ENCODE data around the gene PI4KB.

Gene PI4KB

DNA sequence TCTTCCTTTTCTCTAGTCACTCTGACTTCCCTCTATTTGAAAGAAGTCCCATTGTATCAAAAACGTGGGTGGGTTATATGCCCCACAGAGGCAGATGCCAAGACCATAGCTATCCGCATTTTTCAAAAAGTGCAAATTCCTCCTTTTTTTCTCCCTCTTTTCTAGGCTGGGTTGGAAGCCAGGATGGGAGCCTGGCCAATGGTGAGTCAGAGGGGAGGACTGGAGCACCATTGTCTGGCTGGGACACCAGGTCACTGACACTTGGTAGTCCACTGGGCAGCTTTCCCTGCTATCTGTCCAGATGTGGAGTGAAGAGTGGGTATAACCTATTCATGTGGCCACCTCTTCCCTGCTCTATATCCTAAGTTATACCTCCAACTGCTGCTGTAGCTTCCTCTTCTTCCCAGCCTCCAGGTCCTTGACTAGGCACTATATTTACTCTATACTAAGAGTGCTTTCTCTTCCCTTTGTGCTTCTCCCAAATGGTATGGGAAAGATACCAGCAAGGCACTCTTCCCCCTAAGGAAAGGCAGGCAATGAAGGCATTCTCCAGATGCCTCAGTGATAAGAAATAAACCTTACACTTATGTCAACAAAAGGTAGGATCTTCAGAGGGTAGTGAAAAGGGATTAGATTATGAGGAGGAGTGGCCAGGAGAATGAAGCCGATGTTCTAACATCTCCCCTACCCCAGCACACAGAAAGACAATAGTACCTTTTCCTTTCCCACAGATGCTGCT is 12.9 kb downstream of the PI4KB start:
- TF ChIP-seq, protein P1, sequence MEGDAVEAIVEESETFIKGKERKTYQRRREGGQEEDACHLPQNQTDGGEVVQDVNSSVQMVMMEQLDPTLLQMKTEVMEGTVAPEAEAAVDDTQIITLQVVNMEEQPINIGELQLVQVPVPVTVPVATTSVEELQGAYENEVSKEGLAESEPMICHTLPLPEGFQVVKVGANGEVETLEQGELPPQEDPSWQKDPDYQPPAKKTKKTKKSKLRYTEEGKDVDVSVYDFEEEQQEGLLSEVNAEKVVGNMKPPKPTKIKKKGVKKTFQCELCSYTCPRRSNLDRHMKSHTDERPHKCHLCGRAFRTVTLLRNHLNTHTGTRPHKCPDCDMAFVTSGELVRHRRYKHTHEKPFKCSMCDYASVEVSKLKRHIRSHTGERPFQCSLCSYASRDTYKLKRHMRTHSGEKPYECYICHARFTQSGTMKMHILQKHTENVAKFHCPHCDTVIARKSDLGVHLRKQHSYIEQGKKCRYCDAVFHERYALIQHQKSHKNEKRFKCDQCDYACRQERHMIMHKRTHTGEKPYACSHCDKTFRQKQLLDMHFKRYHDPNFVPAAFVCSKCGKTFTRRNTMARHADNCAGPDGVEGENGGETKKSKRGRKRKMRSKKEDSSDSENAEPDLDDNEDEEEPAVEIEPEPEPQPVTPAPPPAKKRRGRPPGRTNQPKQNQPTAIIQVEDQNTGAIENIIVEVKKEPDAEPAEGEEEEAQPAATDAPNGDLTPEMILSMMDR (IDR thresholded peaks at IDR 0.05; ENCODE audit: low read depth, low read length), result no peak
- no peak overlapping the region for H3K4me3 ChIP-seq (ENCODE audit: low read depth, low read length)

DNA sequence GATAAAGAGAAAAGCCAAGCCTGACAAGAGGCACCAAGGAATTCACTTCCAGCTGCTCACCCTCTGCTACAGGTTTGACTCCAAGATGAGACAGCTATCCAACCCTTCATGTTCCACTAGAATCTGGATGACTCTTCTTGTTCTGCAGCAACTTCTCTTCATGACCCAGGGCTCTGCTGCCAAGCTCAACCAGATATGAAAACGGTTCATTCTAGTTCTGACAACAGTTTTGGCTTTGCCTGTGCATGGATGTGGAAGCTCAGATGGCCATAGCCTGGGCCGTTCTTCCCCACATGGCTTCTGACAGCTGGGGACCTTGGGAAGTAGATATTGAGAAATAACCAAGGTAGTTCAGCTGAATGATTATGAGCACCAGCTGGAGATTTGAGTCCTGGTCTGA is 13.7 kb downstream of the PI4KB start:
- TF ChIP-seq, protein P1 (IDR thresholded peaks at IDR 0.05; ENCODE audit: low read depth, low read length), result no peak
- H3K4me3 ChIP-seq (ENCODE audit: low read depth, low read length), result no peak overlapping the region

DNA sequence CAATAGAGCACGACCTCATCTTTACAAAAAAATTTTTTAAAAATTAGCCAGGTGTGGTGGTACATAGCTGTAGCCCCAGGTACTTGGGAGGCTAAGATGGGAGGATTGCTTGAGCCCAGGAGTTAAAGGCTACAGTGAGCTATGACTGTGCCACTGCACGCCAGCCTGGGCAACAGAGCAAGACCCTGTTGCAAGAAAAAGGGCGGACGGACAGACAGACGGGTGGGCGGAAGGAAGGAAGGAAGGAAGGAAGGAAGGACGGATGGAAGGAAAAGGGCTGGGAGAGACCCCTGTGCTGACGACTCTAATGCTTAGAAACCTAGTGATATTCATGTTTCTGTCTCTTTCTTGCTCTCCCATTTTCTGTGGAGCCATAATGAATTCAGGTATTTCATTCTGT is 14.4 kb downstream of the PI4KB start:
- TF ChIP-seq, protein P1 (IDR thresholded peaks at IDR 0.05; ENCODE audit: low read depth, low read length), result no peak
- no peak overlapping the region for H3K4me3 ChIP-seq (ENCODE audit: low read depth, low read length)

DNA sequence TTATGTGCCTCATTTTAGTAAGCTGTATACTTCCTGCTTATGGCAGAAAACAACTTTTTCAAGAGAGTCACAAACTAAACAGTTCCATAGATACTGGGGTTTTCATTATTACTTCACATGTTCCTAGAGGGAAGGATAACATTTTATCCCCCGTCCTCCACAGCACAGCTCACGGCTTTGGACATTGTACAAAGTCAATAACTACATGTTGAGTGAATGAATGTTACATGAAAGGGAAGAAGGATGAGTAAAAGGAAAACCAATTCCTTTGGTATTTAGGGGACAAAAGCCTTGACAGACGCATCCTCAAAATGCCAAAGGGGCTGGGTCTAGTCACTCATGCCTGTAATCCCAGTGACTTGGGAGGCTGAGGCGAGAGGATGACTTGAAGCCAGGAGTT is 14.8 kb downstream of the PI4KB start:
- TF ChIP-seq, protein P1 (IDR thresholded peaks at IDR 0.05; ENCODE audit: low read depth, low read length), result no peak
- no peak overlapping the region for H3K4me3 ChIP-seq (ENCODE audit: low read depth, low read length)

DNA sequence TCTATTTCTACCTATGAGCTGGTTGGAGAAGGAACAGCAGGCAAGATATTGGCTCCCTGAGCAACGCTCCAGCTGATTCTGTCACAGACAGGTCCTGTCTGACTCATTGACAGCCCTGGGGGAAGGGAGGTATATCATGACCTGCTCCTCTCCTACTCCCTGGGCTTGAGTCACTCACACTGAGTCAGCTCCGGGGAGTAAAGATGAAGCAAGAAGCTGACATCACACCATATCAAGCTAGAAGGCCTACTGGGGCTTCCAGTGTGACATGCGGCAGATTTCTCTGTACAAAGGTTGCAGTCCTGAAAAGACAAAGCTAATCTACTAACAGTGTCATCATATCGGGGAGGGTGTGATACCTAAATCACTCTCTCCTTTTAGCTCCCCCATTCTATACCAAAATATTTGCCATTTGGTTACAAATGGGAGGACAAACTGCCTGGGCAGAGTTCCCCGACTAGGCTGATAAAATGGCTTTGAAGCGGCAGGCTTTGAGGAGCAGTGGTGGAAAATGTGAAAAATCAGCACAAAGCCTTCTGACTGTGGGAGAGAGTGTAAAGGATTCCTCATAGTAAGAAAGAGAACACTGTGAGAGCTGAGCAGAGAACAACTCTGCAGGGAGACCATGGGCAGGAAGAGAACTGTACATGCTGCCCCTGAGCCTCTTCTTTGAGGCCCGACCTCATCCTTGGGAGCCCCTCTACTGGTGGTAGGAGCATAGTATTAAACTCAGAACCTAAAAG is 15.5 kb downstream of the PI4KB start:
- H3K4me3 ChIP-seq (ENCODE audit: low read depth, low read length), result no peak overlapping the region
- TF ChIP-seq, protein P1 (IDR thresholded peaks at IDR 0.05; ENCODE audit: low read depth, low read length), result no peak

DNA sequence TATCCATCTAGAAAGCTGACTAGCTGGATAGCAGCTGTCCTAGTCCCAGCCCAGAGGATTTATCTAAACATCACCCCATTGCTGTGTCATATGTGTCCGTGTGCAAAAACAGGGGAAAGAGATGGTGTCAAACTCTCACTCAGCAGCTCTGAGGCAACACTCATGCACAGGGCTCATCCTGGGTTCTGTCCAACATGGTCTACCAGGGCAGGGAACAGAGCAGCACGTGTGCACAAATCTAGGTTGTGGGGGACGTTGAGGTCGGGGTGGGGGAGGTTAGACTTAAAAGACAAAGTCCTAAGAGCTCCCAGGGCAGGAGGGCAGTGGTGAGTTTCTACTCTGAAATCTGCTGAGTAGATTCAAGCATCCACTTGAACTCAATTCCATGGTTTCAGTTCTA is 16.2 kb downstream of the PI4KB start:
- TF ChIP-seq, protein P1 (IDR thresholded peaks at IDR 0.05; ENCODE audit: low read depth, low read length), result no peak
- no peak overlapping the region for H3K4me3 ChIP-seq (ENCODE audit: low read depth, low read length)

DNA sequence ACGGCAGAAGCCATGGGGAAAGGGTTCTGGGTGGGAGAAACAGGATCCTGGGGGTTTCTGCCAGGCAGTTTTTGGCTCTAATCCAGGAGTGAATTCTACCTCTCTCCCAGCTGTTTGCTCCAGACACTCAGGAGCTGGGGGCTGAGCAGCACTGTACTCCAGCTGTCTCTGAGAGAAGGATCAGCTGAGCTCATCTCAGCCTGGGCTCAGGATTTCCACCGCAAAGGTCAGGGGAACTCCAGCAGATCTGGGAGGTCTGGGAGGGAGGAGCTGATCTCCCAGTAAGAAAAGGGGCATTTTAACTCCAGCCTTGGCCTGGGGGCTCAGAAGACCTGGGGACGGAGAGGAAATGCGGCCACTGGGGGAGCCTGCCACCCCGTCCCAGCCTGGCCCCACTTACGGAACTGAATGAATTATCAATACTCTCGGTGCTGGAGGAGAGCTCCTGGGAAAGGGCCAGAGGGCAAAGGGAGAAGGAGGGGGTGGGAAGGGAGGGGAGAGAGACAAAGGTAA is 17.3 kb downstream of the PI4KB start:
- TF ChIP-seq, protein P1 (IDR thresholded peaks at IDR 0.05; ENCODE audit: low read depth, low read length), result no peak
- no peak overlapping the region for H3K4me3 ChIP-seq (ENCODE audit: low read depth, low read length)
